ENCODE results near the gene CLN3. TPM values are rescaled to one million over a fixed set of nuclear protein-coding genes. Genes with fewer than 3 reads are reported as not detected.
A peak's percentile ranks its signal among the peaks of the same experiment; 100 is the strongest.

The CLN3 gene
- total and polyA plus RNA-seq, 2 of the 13 experiments (the other 11 are each of a cell fraction or from before 2014, with no cell fraction given), result 23.4 to 46.8 TPM

- TF ChIP-seq NFAT5 (CRISPR knock-in tag; IDR thresholded peaks at IDR 0.05) (no peak), SPEN (CRISPR knock-in tag; IDR thresholded peaks at IDR 0.05; ENCODE audit: low read depth) (peak; percentile 38; the same call in 1 of the 2 replicates), ZNF30 (CRISPR knock-in tag; IDR thresholded peaks at IDR 0.05) (no peak), ZNF280B (CRISPR knock-in tag; IDR thresholded peaks at IDR 0.05; ENCODE audit: borderline replicate concordance) (0 out of 2 replicates have a peak, but pooled peaks have one; percentile 36), HIVEP1 (CRISPR knock-in tag; IDR thresholded peaks at IDR 0.05) (no peak), SOX13 (IDR thresholded peaks at IDR 0.05) (no peak), SOX13 (CRISPR knock-in tag; conservative IDR thresholded peaks at IDR 0.05 in 1 of 2, IDR thresholded peaks at IDR 0.05 in 1 of 2) (no peak), ZNF317 (CRISPR knock-in tag; IDR thresholded peaks at IDR 0.05) (no peak), NFATC3 (CRISPR knock-in tag; IDR thresholded peaks at IDR 0.05) (0 out of 2 replicates have a peak, but pooled peaks have one; percentile 61), ZSCAN5A (CRISPR knock-in tag; IDR thresholded peaks at IDR 0.05; ENCODE audit: borderline replicate concordance) (no peak), CBX1 (IDR thresholded peaks at IDR 0.05; ENCODE audit: low read depth) (no peak), ZNF543 (CRISPR knock-in tag; IDR thresholded peaks at IDR 0.05) (no peak), ZNF691 (CRISPR knock-in tag; IDR thresholded peaks at IDR 0.05; ENCODE audit: borderline replicate concordance, low read depth) (no peak)
Measured at GRCh38 chr16:28537964-28538732, 46.3 kb upstream of the CLN3 start (continued).

Measured in HepG2 (cell line).